ENCODE results near the gene SFMBT2.

GRCh38 chr10:7151538-7151937, 259.3 kb downstream of the SFMBT2 start:
- TF ChIP-seq EZH2phosphoT487 (IDR thresholded peaks at IDR 0.05; ENCODE audit: borderline replicate concordance, low read depth, low read length) (no peak), CTCF (conservative IDR thresholded peaks at IDR 0.05; ENCODE audit: low read length) (no peak)

All from OCI-LY7 (cell line).